Measurements from ENCODE around the gene SYVN1.

- TF ChIP-seq YY1 (IDR thresholded peaks at IDR 0.05; ENCODE audit: low read depth) (no peak), TAF1 (IDR thresholded peaks at IDR 0.05; ENCODE audit: borderline replicate concordance, low read depth, low read length) (no peak), CTCF (IDR thresholded peaks at IDR 0.05) (no peak)
These were observed 31.9 kb downstream of the SYVN1 start for GRCh38 chr11:65102142-65103095.
